ENCODE results near the gene IMPACT. TPM values are rescaled to one million over a fixed set of nuclear protein-coding genes. Genes with fewer than 3 reads are reported as not detected.

IMPACT gene
- total RNA-seq, 1 donor from 2014 or later = 31.5 TPM

DNA sequence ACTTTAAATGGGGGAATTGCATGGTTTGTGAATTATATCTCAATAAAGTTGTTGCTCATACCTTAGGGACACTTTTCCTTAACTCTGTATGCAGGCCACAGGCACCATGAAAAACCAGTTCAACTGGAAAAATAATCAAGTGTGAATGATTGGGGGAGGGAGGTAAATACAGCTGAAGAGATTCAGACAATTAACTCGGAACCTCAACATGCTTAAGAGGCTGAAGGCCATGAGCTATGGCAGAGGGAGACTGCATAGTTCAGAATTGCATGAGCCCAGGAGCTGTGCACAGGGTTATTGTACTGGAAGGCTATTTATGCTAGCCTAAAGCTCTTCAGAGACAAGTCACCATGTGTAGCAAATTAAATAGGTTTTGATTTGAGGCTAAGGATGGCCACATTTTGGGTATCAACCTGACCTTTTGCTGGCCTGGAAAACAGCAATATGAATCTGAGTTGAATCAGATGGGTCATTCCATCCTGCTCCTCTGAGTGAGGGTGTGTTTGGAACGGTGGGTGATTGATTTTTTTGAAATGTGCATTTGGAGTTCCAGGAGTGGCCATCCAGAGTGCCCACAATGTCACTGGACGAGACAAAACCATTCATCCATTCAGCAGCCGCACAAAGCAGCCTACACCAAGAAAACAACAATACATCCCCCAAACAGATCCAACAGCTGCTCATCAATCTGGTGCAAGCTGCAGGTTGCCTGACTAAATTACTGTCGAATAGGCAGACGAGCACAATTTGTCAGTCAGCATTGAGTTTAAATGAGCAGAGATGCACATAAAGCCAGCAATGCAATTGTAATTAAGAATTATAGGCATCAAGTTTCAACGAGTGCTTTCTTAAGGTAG is 76.4 kb downstream of the IMPACT start:
- DNase-seq (ENCODE audit: low read depth) = no peak
- TF ChIP-seq, protein P1, sequence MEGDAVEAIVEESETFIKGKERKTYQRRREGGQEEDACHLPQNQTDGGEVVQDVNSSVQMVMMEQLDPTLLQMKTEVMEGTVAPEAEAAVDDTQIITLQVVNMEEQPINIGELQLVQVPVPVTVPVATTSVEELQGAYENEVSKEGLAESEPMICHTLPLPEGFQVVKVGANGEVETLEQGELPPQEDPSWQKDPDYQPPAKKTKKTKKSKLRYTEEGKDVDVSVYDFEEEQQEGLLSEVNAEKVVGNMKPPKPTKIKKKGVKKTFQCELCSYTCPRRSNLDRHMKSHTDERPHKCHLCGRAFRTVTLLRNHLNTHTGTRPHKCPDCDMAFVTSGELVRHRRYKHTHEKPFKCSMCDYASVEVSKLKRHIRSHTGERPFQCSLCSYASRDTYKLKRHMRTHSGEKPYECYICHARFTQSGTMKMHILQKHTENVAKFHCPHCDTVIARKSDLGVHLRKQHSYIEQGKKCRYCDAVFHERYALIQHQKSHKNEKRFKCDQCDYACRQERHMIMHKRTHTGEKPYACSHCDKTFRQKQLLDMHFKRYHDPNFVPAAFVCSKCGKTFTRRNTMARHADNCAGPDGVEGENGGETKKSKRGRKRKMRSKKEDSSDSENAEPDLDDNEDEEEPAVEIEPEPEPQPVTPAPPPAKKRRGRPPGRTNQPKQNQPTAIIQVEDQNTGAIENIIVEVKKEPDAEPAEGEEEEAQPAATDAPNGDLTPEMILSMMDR (IDR thresholded peaks at IDR 0.05; ENCODE audit: insufficient read depth, low read length, poor library complexity, severe bottlenecking) = no peak
- Histone ChIP-seq H3K27me3 (ENCODE audit: control insufficient read depth, insufficient read depth, low read length) (no peaks in the 10 kb centered on the region), H3K4me3 (ENCODE audit: low read depth, low read length) (no peak overlapping the region), H3K36me3 (ENCODE audit: control insufficient read depth, insufficient read depth, low read length) (no peaks in the 10 kb centered on the region)

Other genes with a start within 250 kb of the IMPACT start
- gene OSBPL1A, start 28.8 kb upstream of the IMPACT start, total RNA-seq = 18.3 and 21.4 TPM in 2 replicates
- 0.07 TPM in 1 of 2 replicates, not detected in the other for gene HRH4, start 34.0 kb downstream of the IMPACT start, total RNA-seq